ENCODE results near the gene KANSL1.
"Not testable (repeated sequence)": the region's sequence is repeated elsewhere in the genome, so short reads cannot be mapped to it uniquely, and the experiment has no call there.

KANSL1 gene

DNA sequence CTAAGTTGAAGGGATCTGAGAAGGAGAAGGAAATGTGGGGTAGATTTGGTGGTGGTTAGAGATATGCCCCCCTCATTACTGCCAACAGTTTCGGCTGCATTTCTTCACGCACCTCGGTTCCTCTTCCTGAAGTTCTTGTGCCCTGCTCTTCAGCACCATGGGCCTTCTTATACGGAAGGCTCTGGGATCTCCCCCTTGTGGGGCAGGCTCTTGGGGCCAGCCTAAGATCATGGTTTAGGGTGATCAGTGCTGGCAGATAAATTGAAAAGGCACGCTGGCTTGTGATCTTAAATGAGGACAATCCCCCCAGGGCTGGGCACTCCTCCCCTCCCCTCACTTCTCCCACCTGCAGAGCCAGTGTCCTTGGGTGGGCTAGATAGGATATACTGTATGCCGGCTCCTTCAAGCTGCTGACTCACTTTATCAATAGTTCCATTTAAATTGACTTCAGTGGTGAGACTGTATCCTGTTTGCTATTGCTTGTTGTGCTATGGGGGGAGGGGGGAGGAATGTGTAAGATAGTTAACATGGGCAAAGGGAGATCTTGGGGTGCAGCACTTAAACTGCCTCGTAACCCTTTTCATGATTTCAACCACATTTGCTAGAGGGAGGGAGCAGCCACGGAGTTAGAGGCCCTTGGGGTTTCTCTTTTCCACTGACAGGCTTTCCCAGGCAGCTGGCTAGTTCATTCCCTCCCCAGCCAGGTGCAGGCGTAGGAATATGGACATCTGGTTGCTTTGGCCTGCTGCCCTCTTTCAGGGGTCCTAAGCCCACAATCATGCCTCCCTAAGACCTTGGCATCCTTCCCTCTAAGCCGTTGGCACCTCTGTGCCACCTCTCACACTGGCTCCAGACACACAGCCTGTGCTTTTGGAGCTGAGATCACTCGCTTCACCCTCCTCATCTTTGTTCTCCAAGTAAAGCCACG, 165.9 kb downstream of the KANSL1 start:
- no peak for DNase-seq (ENCODE audit: extremely low spot score, insufficient read length, low read depth)

DNA sequence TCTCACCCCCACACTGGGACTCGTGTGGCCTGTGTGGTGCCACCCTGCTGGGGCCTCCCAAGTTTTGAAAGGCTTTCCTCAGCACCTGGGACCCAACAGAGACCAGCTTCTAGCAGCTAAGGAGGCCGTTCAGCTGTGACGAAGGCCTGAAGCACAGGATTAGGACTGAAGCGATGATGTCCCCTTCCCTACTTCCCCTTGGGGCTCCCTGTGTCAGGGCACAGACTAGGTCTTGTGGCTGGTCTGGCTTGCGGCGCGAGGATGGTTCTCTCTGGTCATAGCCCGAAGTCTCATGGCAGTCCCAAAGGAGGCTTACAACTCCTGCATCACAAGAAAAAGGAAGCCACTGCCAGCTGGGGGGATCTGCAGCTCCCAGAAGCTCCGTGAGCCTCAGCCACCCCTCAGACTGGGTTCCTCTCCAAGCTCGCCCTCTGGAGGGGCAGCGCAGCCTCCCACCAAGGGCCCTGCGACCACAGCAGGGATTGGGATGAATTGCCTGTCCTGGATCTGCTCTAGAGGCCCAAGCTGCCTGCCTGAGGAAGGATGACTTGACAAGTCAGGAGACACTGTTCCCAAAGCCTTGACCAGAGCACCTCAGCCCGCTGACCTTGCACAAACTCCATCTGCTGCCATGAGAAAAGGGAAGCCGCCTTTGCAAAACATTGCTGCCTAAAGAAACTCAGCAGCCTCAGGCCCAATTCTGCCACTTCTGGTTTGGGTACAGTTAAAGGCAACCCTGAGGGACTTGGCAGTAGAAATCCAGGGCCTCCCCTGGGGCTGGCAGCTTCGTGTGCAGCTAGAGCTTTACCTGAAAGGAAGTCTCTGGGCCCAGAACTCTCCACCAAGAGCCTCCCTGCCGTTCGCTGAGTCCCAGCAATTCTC, 166.8 kb downstream of the KANSL1 start:
- DNase-seq (ENCODE audit: extremely low spot score, insufficient read length, low read depth) (no peak), FAIRE-seq (no peak)

More for the DNA sequence above, 165.9 kb downstream of the KANSL1 start:
- no peak for FAIRE-seq

DNA sequence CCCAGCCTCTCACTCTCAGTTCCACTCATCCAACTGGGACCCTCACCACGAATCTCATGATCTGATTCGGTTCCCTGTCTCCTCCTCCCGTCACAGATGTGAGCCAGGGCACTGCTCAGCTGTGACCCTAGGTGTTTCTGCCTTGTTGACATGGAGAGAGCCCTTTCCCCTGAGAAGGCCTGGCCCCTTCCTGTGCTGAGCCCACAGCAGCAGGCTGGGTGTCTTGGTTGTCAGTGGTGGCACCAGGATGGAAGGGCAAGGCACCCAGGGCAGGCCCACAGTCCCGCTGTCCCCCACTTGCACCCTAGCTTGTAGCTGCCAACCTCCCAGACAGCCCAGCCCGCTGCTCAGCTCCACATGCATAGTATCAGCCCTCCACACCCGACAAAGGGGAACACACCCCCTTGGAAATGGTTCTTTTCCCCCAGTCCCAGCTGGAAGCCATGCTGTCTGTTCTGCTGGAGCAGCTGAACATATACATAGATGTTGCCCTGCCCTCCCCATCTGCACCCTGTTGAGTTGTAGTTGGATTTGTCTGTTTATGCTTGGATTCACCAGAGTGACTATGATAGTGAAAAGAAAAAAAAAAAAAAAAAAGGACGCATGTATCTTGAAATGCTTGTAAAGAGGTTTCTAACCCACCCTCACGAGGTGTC, 167.6 kb downstream of the KANSL1 start:
- no peak for FAIRE-seq

DNA sequence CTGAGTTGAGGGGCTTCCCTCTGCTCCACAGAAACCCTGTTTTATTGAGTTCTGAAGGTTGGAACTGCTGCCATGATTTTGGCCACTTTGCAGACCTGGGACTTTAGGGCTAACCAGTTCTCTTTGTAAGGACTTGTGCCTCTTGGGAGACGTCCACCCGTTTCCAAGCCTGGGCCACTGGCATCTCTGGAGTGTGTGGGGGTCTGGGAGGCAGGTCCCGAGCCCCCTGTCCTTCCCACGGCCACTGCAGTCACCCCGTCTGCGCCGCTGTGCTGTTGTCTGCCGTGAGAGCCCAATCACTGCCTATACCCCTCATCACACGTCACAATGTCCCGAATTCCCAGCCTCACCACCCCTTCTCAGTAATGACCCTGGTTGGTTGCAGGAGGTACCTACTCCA, 168.2 kb downstream of the KANSL1 start:
- DNase-seq (ENCODE audit: extremely low spot score, insufficient read length, low read depth) (no peak), FAIRE-seq (no peak)

More for the DNA sequence above, 167.6 kb downstream of the KANSL1 start:
- DNase-seq (ENCODE audit: extremely low spot score, insufficient read length, low read depth), result no peak

DNA sequence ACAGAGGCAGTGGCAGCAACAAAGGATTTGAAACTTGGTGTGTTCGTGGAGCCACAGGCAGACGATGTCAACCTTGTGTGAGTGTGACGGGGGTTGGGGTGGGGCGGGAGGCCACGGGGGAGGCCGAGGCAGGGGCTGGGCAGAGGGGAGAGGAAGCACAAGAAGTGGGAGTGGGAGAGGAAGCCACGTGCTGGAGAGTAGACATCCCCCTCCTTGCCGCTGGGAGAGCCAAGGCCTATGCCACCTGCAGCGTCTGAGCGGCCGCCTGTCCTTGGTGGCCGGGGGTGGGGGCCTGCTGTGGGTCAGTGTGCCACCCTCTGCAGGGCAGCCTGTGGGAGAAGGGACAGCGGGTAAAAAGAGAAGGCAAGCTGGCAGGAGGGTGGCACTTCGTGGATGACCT, 168.6 kb downstream of the KANSL1 start:
- FAIRE-seq, result no peak
- no peak for DNase-seq (ENCODE audit: extremely low spot score, insufficient read length, low read depth)

DNA sequence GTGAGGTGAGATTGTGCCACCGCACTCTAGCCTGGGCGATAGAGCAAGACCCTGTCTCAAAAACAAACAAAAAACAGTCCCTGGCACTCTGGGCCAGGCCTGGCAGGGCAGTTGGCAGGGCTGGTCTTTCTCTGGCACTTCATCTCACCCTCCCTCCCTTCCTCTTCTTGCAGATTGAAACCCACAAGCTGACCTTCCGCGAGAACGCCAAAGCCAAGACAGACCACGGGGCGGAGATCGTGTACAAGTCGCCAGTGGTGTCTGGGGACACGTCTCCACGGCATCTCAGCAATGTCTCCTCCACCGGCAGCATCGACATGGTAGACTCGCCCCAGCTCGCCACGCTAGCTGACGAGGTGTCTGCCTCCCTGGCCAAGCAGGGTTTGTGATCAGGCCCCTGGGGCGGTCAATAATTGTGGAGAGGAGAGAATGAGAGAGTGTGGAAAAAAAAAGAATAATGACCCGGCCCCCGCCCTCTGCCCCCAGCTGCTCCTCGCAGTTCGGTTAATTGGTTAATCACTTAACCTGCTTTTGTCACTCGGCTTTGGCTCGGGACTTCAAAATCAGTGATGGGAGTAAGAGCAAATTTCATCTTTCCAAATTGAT, 169.3 kb downstream of the KANSL1 start:
- FAIRE-seq, result no peak

DNA sequence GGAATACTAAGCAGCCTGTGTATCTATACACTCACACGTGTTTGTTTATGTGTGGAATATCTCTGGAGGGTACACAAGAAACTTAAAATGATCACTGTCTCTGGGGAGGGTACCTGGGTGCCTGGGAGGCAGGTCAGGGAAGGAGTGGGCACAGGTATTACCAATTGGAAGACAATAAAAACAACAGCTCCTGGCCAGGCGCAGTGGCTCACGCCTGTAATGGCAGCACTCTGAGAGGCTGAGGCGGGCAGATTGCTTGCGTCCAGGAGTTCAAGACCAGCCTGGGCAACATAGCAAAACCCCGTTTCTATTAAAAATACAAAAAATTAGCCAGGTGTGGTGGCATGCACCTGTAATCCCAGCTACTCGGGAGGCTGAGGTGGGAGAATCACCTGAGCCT, 169.9 kb downstream of the KANSL1 start:
- not testable (repeated sequence) for FAIRE-seq; DNase-seq (ENCODE audit: extremely low spot score, insufficient read length, low read depth)

More for the DNA sequence above, 169.3 kb downstream of the KANSL1 start:
- no peak for DNase-seq (ENCODE audit: extremely low spot score, insufficient read length, low read depth)

DNA sequence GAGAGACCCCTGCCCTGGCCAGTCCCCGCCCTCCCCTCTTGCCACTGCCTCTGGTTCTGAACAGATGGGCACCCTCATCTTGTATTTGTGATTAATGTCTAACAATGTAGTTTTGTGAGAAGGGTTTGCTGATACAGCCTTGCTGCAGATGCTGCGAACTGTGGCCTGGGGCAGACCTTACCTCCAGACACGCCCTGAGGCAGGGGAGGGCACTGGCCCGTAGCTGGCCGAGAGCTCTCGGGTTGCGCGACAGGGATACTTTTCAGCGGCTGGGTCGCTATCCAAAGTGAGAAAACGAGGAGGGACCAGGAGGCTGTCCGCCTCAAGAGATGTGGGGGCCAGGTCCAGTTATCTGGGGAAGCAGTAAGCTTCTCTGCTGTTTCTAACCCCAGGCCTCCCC, 172.2 kb downstream of the KANSL1 start:
- DNase-seq (ENCODE audit: extremely low spot score, insufficient read length, low read depth) (no peak), FAIRE-seq (no peak)

DNA sequence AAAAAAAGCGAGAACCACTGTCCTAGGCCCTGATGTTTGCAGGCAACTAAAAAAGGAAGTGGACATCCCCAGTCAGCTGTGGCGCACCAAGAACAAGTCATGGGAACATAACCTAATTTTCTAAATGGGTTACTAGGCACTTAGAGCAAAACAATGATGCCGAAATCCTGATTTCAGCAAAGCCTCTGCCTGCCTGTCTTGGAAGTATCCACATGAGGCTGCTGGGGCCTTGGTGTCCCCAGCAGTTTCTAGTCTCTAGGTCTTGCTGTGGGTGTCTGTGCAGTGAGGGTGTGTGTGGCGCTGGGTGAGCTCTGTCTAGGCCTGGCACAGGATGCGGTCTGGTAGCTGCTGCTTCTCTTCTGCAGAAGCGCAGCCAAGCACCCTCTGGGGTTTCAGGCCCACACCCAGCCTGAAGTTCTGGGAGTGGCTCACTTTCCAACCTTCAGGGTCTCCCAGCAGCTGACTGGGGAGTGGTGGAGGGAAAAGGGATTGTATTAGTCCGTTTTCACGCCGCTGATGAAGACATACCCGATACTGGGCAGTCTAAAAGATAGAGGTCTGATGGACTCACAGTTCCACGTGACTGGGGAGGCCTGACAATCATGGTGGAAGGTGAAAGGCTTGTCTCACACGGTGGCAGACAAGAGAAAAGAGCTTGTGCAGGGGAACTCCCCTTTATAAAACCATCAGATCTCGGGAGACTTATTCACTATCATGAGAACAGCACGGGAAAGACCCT, 173.0 kb downstream of the KANSL1 start:
- no peak for DNase-seq (ENCODE audit: extremely low spot score, insufficient read length, low read depth)
- FAIRE-seq, result peak; percentile 72

DNA sequence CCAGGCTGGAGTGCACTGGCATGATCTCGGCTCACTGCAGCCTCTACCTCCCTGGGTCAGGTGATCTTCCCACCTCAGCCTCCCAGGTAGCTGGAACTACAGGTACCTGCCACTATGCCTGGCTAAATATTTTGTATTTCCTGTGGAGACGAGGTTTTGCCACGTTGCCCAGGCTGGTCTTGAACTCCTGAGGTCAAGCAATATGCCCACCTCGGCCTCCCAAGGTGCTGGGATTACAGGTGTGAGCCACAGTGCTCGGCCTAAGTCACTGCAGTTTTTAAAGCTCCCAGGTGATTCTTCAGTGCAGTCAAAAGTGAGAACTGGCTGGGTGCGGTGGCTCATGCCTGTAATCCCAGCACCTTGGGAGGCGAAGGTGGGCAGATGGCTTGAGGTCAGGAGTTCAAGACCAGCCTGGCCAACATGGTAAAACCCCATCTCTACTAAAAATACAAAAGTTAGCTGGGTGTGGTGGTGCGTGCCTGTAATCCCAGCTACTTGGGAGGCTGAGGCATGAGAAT, 173.8 kb downstream of the KANSL1 start:
- not testable (repeated sequence) for DNase-seq (ENCODE audit: extremely low spot score, insufficient read length, low read depth); FAIRE-seq

DNA sequence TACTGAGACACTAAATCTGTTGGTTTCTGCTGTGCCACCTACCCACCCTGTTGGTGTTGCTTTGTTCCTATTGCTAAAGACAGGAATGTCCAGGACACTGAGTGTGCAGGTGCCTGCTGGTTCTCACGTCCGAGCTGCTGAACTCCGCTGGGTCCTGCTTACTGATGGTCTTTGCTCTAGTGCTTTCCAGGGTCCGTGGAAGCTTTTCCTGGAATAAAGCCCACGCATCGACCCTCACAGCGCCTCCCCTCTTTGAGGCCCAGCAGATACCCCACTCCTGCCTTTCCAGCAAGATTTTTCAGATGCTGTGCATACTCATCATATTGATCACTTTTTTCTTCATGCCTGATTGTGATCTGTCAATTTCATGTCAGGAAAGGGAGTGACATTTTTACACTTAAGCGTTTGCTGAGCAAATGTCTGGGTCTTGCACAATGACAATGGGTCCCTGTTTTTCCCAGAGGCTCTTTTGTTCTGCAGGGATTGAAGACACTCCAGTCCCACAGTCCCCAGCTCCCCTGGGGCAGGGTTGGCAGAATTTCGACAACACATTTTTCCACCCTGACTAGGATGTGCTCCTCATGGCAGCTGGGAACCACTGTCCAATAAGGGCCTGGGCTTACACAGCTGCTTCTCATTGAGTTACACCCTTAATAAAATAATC, 179.6 kb downstream of the KANSL1 start:
- DNase-seq (ENCODE audit: extremely low spot score, insufficient read length, low read depth) (no peak), FAIRE-seq (no peak)

DNA sequence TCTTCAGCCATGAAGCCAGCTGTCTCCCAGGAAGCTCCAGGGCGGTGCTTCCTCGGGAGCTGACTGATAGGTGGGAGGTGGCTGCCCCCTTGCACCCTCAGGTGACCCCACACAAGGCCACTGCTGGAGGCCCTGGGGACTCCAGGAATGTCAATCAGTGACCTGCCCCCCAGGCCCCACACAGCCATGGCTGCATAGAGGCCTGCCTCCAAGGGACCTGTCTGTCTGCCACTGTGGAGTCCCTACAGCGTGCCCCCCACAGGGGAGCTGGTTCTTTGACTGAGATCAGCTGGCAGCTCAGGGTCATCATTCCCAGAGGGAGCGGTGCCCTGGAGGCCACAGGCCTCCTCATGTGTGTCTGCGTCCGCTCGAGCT, 180.1 kb downstream of the KANSL1 start:
- no peak for DNase-seq (ENCODE audit: extremely low spot score, insufficient read length, low read depth)
- FAIRE-seq, result no peak

DNA sequence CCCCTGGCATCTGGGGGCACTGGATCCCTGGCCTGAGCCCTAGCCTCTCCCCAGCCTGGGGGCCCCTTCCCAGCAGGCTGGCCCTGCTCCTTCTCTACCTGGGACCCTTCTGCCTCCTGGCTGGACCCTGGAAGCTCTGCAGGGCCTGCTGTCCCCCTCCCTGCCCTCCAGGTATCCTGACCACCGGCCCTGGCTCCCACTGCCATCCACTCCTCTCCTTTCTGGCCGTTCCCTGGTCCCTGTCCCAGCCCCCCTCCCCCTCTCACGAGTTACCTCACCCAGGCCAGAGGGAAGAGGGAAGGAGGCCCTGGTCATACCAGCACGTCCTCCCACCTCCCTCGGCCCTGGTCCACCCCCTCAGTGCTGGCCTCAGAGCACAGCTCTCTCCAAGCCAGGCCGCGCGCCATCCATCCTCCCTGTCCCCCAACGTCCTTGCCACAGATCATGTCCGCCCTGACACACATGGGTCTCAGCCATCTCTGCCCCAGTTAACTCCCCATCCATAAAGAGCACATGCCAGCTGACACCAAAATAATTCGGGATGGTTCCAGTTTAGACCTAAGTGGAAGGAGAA, 180.6 kb downstream of the KANSL1 start:
- DNase-seq (ENCODE audit: extremely low spot score, insufficient read length, low read depth) (no peak), FAIRE-seq (no peak)

DNA sequence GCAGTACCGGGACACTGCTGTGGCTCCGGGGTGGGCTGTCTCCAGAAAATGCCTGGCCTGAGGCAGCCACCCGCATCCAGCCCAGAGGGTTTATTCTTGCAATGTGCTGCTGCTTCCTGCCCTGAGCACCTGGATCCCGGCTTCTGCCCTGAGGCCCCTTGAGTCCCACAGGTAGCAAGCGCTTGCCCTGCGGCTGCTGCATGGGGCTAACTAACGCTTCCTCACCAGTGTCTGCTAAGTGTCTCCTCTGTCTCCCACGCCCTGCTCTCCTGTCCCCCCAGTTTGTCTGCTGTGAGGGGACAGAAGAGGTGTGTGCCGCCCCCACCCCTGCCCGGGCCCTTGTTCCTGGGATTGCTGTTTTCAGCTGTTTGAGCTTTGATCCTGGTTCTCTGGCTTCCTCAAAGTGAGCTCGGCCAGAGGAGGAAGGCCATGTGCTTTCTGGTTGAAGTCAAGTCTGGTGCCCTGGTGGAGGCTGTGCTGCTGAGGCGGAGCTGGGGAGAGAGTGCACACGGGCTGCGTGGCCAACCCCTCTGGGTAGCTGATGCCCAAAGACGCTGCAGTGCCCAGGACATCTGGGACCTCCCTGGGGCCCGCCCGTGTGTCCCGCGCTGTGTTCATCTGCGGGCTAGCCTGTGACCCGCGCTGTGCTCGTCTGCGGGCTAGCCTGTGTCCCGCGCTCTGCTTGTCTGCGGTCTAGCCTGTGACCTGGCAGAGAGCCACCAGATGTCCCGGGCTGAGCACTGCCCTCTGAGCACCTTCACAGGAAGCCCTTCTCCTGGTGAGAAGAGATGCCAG, 181.3 kb downstream of the KANSL1 start:
- no peak for DNase-seq (ENCODE audit: extremely low spot score, insufficient read length, low read depth)
- no peak for FAIRE-seq

DNA sequence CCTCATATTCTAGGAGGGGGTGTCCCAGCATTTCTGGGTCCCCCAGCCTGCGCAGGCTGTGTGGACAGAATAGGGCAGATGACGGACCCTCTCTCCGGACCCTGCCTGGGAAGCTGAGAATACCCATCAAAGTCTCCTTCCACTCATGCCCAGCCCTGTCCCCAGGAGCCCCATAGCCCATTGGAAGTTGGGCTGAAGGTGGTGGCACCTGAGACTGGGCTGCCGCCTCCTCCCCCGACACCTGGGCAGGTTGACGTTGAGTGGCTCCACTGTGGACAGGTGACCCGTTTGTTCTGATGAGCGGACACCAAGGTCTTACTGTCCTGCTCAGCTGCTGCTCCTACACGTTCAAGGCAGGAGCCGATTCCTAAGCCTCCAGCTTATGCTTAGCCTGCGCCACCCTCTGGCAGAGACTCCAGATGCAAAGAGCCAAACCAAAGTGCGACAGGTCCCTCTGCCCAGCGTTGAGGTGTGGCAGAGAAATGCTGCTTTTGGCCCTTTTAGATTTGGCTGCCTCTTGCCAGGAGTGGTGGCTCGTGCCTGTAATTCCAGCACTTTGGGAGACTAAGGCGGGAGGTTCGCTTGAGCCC, 182.5 kb downstream of the KANSL1 start:
- FAIRE-seq, result no peak
- no peak for DNase-seq (ENCODE audit: extremely low spot score, insufficient read length, low read depth)

DNA sequence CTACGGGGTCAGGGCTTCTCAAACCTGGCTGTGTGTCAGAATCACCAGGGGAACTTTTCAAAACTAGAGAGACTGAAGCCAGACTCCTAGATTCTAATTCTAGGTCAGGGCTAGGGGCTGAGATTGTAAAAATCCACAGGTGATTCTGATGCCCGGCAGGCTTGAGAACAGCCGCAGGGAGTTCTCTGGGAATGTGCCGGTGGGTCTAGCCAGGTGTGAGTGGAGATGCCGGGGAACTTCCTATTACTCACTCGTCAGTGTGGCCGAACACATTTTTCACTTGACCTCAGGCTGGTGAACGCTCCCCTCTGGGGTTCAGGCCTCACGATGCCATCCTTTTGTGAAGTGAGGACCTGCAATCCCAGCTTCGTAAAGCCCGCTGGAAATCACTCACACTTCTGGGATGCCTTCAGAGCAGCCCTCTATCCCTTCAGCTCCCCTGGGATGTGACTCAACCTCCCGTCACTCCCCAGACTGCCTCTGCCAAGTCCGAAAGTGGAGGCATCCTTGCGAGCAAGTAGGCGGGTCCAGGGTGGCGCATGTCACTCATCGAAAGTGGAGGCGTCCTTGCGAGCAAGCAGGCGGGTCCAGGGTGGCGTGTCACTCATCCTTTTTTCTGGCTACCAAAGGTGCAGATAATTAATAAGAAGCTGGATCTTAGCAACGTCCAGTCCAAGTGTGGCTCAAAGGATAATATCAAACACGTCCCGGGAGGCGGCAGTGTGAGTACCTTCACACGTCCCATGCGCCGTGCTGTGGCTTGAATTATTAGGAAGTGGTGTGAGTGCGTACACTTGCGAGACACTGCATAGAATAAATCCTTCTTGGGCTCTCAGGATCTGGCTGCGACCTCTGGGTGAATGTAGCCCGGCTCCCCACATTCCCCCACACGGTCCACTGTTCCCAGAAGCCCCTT, 183.3 kb downstream of the KANSL1 start:
- no peak for DNase-seq (ENCODE audit: extremely low spot score, insufficient read length, low read depth)
- no peak for FAIRE-seq

All from GM18507 (cell line).